ENCODE results near the gene P2RX6. TPM values are rescaled to one million over a fixed set of nuclear protein-coding genes. Genes with fewer than 3 reads are reported as not detected.

P2RX6 gene
- total RNA-seq, 2 experiments from 2014 or later = 0.14 to 0.69 TPM

DNA sequence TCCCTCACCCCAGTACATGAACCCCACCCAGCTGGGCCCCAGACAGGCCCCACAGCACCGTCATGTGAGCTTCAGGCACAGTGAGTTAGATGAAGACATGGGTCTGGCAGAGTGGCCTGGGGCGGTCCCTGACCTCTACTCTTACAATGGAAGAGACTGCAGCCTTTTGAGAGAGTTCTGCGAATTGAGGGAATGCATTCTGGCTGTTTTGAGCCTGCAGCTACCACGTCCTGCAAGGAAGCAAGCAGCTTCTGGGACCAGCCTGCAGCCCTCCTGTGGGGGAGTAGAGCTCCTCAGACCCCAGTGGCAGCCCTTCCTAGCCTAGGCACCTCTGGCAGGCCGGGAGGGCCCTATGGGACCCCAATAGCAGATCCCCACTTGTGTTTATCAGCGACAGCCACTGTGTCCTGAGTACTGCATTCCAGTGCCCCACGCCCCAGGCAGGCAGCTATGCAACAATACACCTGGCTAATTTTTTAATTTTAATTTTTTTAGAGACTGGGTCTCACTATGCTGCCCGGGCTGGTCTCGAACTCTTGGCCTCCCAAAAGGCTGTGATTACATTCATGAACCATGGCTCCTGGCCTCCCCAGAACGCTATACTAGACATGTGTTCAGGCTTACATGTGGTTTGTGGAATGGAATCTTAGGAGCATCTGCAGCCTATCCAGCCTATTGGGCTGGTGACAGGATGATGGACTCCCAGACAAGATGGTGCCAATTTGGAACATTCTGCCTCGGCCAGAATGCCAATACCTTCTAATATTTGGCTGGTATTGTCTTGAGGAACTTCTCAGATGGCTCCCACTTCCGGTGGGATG, 18.1 kb downstream of the P2RX6 start:
- Histone ChIP-seq H3K27ac (ENCODE audit: low read depth in 1 of 2, low read length in 2 of 2) (no peak overlapping the region), H3K9me3 (ENCODE audit: control insufficient read depth in 1 of 2, insufficient read depth in 1 of 2, low read length in 2 of 2) (peaks cover 0 to 10% of the 10 kb centered on the region in 2 experiments), H3K27me3 (ENCODE audit: control insufficient read depth in 1 of 2, insufficient read depth in 2 of 2, low read length in 2 of 2) (peaks cover 24 to 31% of the 10 kb centered on the region in 2 experiments), H3K4me3 (ENCODE audit: low read length) (no peak overlapping the region), H3K4me1 (ENCODE audit: insufficient read depth, low read length) (peaks cover 9% of the 10 kb centered on the region), H3K36me3 (ENCODE audit: insufficient read depth, low read length) (no peaks in the 10 kb centered on the region)
- DNase-seq (no peak), ATAC-seq (ENCODE audit: poor library complexity) (no peak)
- Mint-ChIP-seq H3K4me1 (ENCODE audit: low read depth) (no peaks in the 10 kb centered on the region), H3K36me3 (ENCODE audit: low read depth) (no peaks in the 10 kb centered on the region), H3K4me3 (no peak overlapping the region), H3K27ac (no peak overlapping the region), H3K27me3 (peaks cover 32% of the 10 kb centered on the region), H3K9me3 (no peaks in the 10 kb centered on the region)
- ChIA-PET CTCF (no interaction called here), POLR2A (no interaction called here)
- TF ChIP-seq, protein P1, sequence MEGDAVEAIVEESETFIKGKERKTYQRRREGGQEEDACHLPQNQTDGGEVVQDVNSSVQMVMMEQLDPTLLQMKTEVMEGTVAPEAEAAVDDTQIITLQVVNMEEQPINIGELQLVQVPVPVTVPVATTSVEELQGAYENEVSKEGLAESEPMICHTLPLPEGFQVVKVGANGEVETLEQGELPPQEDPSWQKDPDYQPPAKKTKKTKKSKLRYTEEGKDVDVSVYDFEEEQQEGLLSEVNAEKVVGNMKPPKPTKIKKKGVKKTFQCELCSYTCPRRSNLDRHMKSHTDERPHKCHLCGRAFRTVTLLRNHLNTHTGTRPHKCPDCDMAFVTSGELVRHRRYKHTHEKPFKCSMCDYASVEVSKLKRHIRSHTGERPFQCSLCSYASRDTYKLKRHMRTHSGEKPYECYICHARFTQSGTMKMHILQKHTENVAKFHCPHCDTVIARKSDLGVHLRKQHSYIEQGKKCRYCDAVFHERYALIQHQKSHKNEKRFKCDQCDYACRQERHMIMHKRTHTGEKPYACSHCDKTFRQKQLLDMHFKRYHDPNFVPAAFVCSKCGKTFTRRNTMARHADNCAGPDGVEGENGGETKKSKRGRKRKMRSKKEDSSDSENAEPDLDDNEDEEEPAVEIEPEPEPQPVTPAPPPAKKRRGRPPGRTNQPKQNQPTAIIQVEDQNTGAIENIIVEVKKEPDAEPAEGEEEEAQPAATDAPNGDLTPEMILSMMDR (IDR thresholded peaks at IDR 0.05) = no peak
- intact Hi-C loops (cut with DNase I, micrococcal nuclease) = no loop called here

DNA sequence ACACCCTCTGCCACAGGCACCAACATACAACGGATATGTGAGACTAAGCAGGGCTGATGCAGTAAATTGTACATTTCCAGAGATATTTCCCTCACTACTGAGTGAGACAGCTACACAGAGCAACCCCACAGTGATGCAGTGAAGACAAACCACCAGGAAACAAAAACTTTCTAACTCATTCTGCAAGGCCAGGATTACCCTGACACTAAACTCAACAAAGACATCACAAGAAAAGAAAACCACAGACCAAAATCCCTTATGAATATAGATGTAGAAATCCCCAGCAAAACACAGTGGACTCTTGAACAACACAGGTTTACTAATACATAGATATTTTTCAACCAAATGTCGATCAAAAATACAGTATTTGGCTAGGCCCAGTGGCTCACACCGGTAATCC, 18.9 kb downstream of the P2RX6 start:
- H3K36me3 Mint-ChIP-seq (ENCODE audit: low read depth) = no peaks in the 10 kb centered on the region
- CTCF ChIA-PET = no interaction called here

DNA sequence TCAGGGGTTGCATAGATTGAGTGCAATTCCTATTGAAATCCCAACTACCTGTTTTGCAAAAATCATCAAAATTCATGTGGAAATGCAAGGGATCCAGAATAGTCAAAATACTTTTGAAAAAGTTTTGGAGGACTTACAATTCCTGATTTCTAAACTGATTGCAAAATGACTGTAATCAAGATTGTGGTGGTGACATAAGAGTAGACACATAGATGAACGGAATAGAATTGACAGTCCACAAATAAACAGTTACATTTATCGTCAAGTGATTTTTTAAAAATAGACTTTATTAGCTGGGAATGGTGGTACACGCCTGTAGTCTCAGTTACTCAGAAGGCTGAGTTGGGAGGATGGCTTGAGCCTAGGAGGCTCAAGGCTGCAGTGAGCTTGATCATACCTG, 20.0 kb downstream of the P2RX6 start:
- Mint-ChIP-seq H3K4me1 (ENCODE audit: low read depth) (no peaks in the 10 kb centered on the region), H3K27ac (no peak overlapping the region), H3K27me3 (peaks cover 28% of the 10 kb centered on the region), H3K36me3 (ENCODE audit: low read depth) (no peaks in the 10 kb centered on the region), H3K4me3 (no peak overlapping the region), H3K9me3 (no peaks in the 10 kb centered on the region)
- Histone ChIP-seq H3K4me1 (ENCODE audit: insufficient read depth, low read length) (peaks cover 9% of the 10 kb centered on the region), H3K4me3 (ENCODE audit: low read length) (no peak overlapping the region), H3K27ac (ENCODE audit: low read depth in 1 of 2, low read length in 2 of 2) (no peak overlapping the region), H3K27me3 (ENCODE audit: control insufficient read depth in 1 of 2, insufficient read depth in 2 of 2, low read length in 2 of 2) (peaks cover 28 to 29% of the 10 kb centered on the region in 2 experiments), H3K9me3 (ENCODE audit: control insufficient read depth in 1 of 2, insufficient read depth in 1 of 2, low read length in 2 of 2) (peaks cover 0 to 10% of the 10 kb centered on the region in 2 experiments), H3K36me3 (ENCODE audit: insufficient read depth, low read length) (no peaks in the 10 kb centered on the region)
- ATAC-seq (ENCODE audit: poor library complexity) (no peak), DNase-seq (no peak)
- POLR2A ChIA-PET = no interaction called here
- intact Hi-C loops (cut with DNase I, micrococcal nuclease) = no loop called here
- CTCF ChIA-PET = no interaction called here
- TF ChIP-seq, protein P1 (IDR thresholded peaks at IDR 0.05) = no peak

More for the DNA sequence above, 18.9 kb downstream of the P2RX6 start:
- Histone ChIP-seq H3K36me3 (ENCODE audit: insufficient read depth, low read length) (no peaks in the 10 kb centered on the region), H3K27ac (ENCODE audit: low read depth in 1 of 2, low read length in 2 of 2) (no peak overlapping the region), H3K4me1 (ENCODE audit: insufficient read depth, low read length) (peaks cover 9% of the 10 kb centered on the region), H3K4me3 (ENCODE audit: low read length) (no peak overlapping the region), H3K27me3 (ENCODE audit: control insufficient read depth in 1 of 2, insufficient read depth in 2 of 2, low read length in 2 of 2) (peaks cover 29 to 31% of the 10 kb centered on the region in 2 experiments), H3K9me3 (ENCODE audit: control insufficient read depth in 1 of 2, insufficient read depth in 1 of 2, low read length in 2 of 2) (peaks cover 0 to 10% of the 10 kb centered on the region in 2 experiments)
- Mint-ChIP-seq H3K4me3 (no peak overlapping the region), H3K4me1 (ENCODE audit: low read depth) (no peaks in the 10 kb centered on the region), H3K9me3 (no peaks in the 10 kb centered on the region), H3K27ac (no peak overlapping the region), H3K27me3 (peaks cover 36% of the 10 kb centered on the region)
- DNase-seq (no peak), ATAC-seq (ENCODE audit: poor library complexity) (no peak)
- intact Hi-C loops (cut with DNase I, micrococcal nuclease) = no loop called here
- TF ChIP-seq, protein P1 (IDR thresholded peaks at IDR 0.05) = no peak
- POLR2A ChIA-PET = no interaction called here
